H9 (cell line): Measurements from ENCODE around the gene SETDB2. TPM values are rescaled to one million over a fixed set of nuclear protein-coding genes. Genes with fewer than 3 reads are reported as not detected.

Experiments used
- DNase-seq: peaks from one replicate; pipeline ENCODE4 v3.0.0-alpha.2; 2017
- H2AFZ ChIP-seq: one replicate; pipeline ENCODE4 v1.6.1; 2013; ENCODE audit warnings: mild to moderate bottlenecking, low read length, control low read depth, moderate library complexity
- H2AK5ac ChIP-seq: 2 replicates; pipeline ENCODE4 v1.6.1; 2013; ENCODE audit warnings: low read length, control low read depth, mixed read lengths; ENCODE audit not compliant: insufficient read length
- H2BK120ac ChIP-seq: one replicate; pipeline ENCODE4 v1.6.1; 2013; ENCODE audit warnings: low read depth, mild to moderate bottlenecking, low read length, control low read depth, inconsistent platforms; ENCODE audit not compliant: poor library complexity, severe bottlenecking
- H2BK12ac ChIP-seq: 2 replicates; pipeline ENCODE4 v1.6.1; 2013; ENCODE audit warnings: low read length, control low read depth, mixed read lengths, low read depth; ENCODE audit not compliant: insufficient read length
- H2BK15ac ChIP-seq: 2 replicates; pipeline ENCODE4 v1.6.1; 2013; ENCODE audit warnings: low read depth, low read length, control low read depth
- H2BK20ac ChIP-seq: one replicate; pipeline ENCODE4 v1.6.1; 2013; ENCODE audit warnings: low read depth, mild to moderate bottlenecking, low read length, control low read depth, inconsistent platforms; ENCODE audit not compliant: poor library complexity, severe bottlenecking
- H2BK5ac ChIP-seq: 2 replicates; pipeline ENCODE4 v1.6.1; 2013; ENCODE audit warnings: low read length, control low read depth, mixed read lengths; ENCODE audit not compliant: insufficient read length
- H3K14ac ChIP-seq: 2 replicates; pipeline ENCODE4 v1.6.1; 2013; ENCODE audit warnings: low read length, control low read depth; ENCODE audit not compliant: insufficient read depth
- H3K18ac ChIP-seq: 2 replicates; pipeline ENCODE4 v1.6.1; 2013; ENCODE audit warnings: low read depth, mild to moderate bottlenecking, mixed read lengths, low read length, control low read depth; ENCODE audit not compliant: insufficient read length
- H3K23ac ChIP-seq: 2 replicates; pipeline ENCODE4 v1.6.1; 2013; ENCODE audit warnings: low read length, control low read depth, mixed read lengths, low read depth; ENCODE audit not compliant: insufficient read length
- H3K23me2 ChIP-seq: 2 replicates; pipeline ENCODE4 v1.6.1; 2013; ENCODE audit warnings: low read depth, mild to moderate bottlenecking, mixed read lengths, low read length, control low read depth; ENCODE audit not compliant: insufficient read length, poor library complexity, severe bottlenecking
- H3K27ac ChIP-seq: 2 replicates; pipeline ENCODE4 v1.5.1; 2013; ENCODE audit warnings: low read length, control low read depth, mixed read lengths, low read depth; ENCODE audit not compliant: insufficient read length
- H3K27me3 ChIP-seq: 2 replicates; pipeline ENCODE4 v1.6.1; 2013; ENCODE audit warnings: low read length, control low read depth, inconsistent platforms; ENCODE audit not compliant: insufficient read depth
- H3K4ac ChIP-seq: 2 replicates; pipeline ENCODE4 v1.6.1; 2013; ENCODE audit warnings: low read depth, mild to moderate bottlenecking, control low read depth, inconsistent platforms, low read length, moderate library complexity
- H3K4me1 ChIP-seq: 2 replicates; pipeline ENCODE4 v1.6.1; 2013; ENCODE audit warnings: low read length, control low read depth, inconsistent platforms; ENCODE audit not compliant: insufficient read depth
- H3K4me2 ChIP-seq: 2 replicates; pipeline ENCODE4 v1.6.1; 2013; ENCODE audit warnings: low read length, control low read depth, mixed read lengths; ENCODE audit not compliant: insufficient read length, insufficient read depth
- H3K56ac ChIP-seq: 2 replicates; pipeline ENCODE4 v1.6.1; 2013; ENCODE audit warnings: low read depth, mild to moderate bottlenecking, mixed read lengths, low read length, control low read depth; ENCODE audit not compliant: insufficient read length
- H3K79me1 ChIP-seq: 2 replicates; pipeline ENCODE4 v1.6.1; 2013; ENCODE audit warnings: low read depth, mild to moderate bottlenecking, moderate library complexity, low read length, control low read depth, inconsistent platforms; ENCODE audit not compliant: insufficient read depth, poor library complexity, severe bottlenecking
- H3K79me2 ChIP-seq: 2 replicates; pipeline ENCODE4 v1.6.1; 2013; ENCODE audit warnings: low read length, control low read depth, inconsistent platforms; ENCODE audit not compliant: insufficient read depth
- H3K9ac ChIP-seq: 2 replicates; pipeline ENCODE4 v1.6.1; 2013; ENCODE audit warnings: low read length, control low read depth, mixed read lengths; ENCODE audit not compliant: insufficient read length; ENCODE audit errors: extremely low read depth
- H3K9me3 ChIP-seq: one replicate; pipeline ENCODE4 v1.6.1; 2013; ENCODE audit warnings: low read depth, low read length, inconsistent platforms; ENCODE audit not compliant: control insufficient read depth
- H3T11ph ChIP-seq: one replicate; pipeline ENCODE4 v1.6.1; 2013; ENCODE audit warnings: mild to moderate bottlenecking, low read length, control low read depth, inconsistent platforms
- H4K20me1 ChIP-seq: one replicate; pipeline ENCODE4 v1.6.1; 2013; ENCODE audit not compliant: control insufficient read depth, insufficient read length, insufficient read depth
- H4K5ac ChIP-seq: 2 replicates; pipeline ENCODE4 v1.6.1; 2013; ENCODE audit warnings: low read depth, mild to moderate bottlenecking, mixed read lengths, low read length, control low read depth; ENCODE audit not compliant: insufficient read length
- H4K8ac ChIP-seq: replicated peaks from 2 replicates; pipeline ENCODE4 v1.6.1; 2013; ENCODE audit warnings: low read length, control low read depth, mixed read lengths, low read depth; ENCODE audit not compliant: insufficient read length
- H4K91ac ChIP-seq: 2 replicates; pipeline ENCODE4 v1.6.1; 2013; ENCODE audit warnings: low read depth, mild to moderate bottlenecking, moderate library complexity, mixed read lengths, low read length, control low read depth; ENCODE audit not compliant: insufficient read length
- H3K27ac Mint-ChIP-seq, 3 experiments: 2 replicates in 2 of 3; 3 replicates in 1 of 3; pipeline ENCODE4 v1.8.0; 2020 to 2021; ENCODE audit warnings: mixed read lengths in 3 of 3, mild to moderate bottlenecking in 1 of 3, moderate library complexity in 1 of 3
- H3K27me3 Mint-ChIP-seq: 2 replicates; pipeline ENCODE4 v1.8.0; 2021; ENCODE audit warnings: low read depth, mild to moderate bottlenecking, moderate library complexity, mixed read lengths
- H3K36me3 Mint-ChIP-seq, 3 experiments: 2 replicates in 2 of 3; 3 replicates in 1 of 3; pipeline ENCODE4 v1.8.0; 2020 to 2021; ENCODE audit warnings: low read depth in 3 of 3, mixed read lengths in 3 of 3; ENCODE audit not compliant: insufficient read depth in 1 of 3
- H3K4me1 Mint-ChIP-seq, 2 experiments: 2 replicates each; pipeline ENCODE4 v1.8.0; 2020; ENCODE audit warnings: mixed read lengths in 2 of 2
- H3K4me3 Mint-ChIP-seq, 2 experiments: 2 replicates in 1 of 2; 3 replicates in 1 of 2; pipeline ENCODE4 v1.8.0; 2020 to 2021; ENCODE audit warnings: mild to moderate bottlenecking in 2 of 2, mixed read lengths in 2 of 2, moderate library complexity in 1 of 2
- H3K9me3 Mint-ChIP-seq, 2 experiments: 2 replicates in 1 of 2; 3 replicates in 1 of 2; pipeline ENCODE4 v1.8.0; 2020; ENCODE audit warnings: mild to moderate bottlenecking in 2 of 2, mixed read lengths in 2 of 2, moderate library complexity in 1 of 2
- WGBS: extraction: QIAGEN DNeasy Blood & Tissue Kit; methylation state at CpG from one replicate; pipeline ENCODE4 v1.1.7; 2013; ENCODE audit warnings: missing lambda C conversion rate, low lambda C conversion rate, mixed read lengths; ENCODE audit not compliant: insufficient read length; ENCODE audit errors: extremely low coverage; 5-methylcytosine and 5-hydroxymethylcytosine counted together
- total RNA-seq: library from RNA; stranded (reverse); gene quantifications from 2 replicates; pipeline ENCODE4 v1.2.1, GENCODE V29; 2021
- TF ChIP-seq, protein P1 (sequence below): fragments of 200-600 bp; sonication (generic); conservative IDR thresholded peaks from 3 replicates; pipeline ENCODE4 v1.8.0; 2021; ENCODE audit warnings: antibody characterized with exemption, mild to moderate bottlenecking

The SETDB2 gene
- total RNA-seq, 1 experiment from 2014 or later, result 5.7 TPM

DNA sequence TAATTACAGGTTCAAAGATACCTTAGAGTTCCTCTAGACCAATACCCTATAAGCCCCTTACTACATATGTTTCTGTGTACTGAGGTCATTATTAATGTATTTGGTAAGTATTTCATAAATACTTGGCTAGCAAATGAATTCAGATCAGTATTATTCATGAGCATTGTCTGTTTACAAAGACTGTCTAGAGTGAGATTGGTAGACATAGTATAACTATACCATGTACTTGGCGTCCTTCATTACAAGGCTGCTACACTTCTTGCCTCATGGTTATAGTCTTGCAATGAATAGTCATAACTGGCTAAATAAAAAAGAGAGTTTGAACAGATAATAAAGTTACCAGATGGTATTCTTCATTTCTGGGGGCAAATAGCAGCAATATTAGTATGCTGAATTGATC, 12.1 kb downstream of the SETDB2 start:
- no peak overlapping the region for H2BK5ac ChIP-seq
- WGBS, result no CpG with 5 or more reads among the region's 1 CpG
- H4K5ac ChIP-seq, result no peak overlapping the region
- DNase-seq, result no peak
- no peak overlapping the region for H4K91ac ChIP-seq
- Mint-ChIP-seq H3K4me3 (no peak overlapping the region), H3K36me3 (peaks cover 2 to 7% (median 7%) of the 10 kb centered on the region in 3 experiments; a peak in 6 of 7 replicates), H3K4me1 (no peaks in the 10 kb centered on the region), H3K27me3 (no peaks in the 10 kb centered on the region), H3K9me3 (peaks cover under 1 to 1% of the 10 kb centered on the region in 2 experiments; a peak in 1 of 5 replicates), H3K27ac (no peak overlapping the region)
- H3K14ac ChIP-seq, result no peak overlapping the region
- H2AFZ ChIP-seq, result no peak overlapping the region
- H4K8ac ChIP-seq, result no peak overlapping the region
- TF ChIP-seq, protein P1, sequence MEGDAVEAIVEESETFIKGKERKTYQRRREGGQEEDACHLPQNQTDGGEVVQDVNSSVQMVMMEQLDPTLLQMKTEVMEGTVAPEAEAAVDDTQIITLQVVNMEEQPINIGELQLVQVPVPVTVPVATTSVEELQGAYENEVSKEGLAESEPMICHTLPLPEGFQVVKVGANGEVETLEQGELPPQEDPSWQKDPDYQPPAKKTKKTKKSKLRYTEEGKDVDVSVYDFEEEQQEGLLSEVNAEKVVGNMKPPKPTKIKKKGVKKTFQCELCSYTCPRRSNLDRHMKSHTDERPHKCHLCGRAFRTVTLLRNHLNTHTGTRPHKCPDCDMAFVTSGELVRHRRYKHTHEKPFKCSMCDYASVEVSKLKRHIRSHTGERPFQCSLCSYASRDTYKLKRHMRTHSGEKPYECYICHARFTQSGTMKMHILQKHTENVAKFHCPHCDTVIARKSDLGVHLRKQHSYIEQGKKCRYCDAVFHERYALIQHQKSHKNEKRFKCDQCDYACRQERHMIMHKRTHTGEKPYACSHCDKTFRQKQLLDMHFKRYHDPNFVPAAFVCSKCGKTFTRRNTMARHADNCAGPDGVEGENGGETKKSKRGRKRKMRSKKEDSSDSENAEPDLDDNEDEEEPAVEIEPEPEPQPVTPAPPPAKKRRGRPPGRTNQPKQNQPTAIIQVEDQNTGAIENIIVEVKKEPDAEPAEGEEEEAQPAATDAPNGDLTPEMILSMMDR, result no peak
- H4K20me1 ChIP-seq, result no peaks in the 10 kb centered on the region
- no peak overlapping the region for H2BK120ac ChIP-seq
- no peak overlapping the region for H2AK5ac ChIP-seq
- no peaks in the 10 kb centered on the region for H3K23me2 ChIP-seq
- H3K4me2 ChIP-seq, result no peak overlapping the region
- no peak overlapping the region for H3K27ac ChIP-seq
- H3K9ac ChIP-seq, result no peak overlapping the region
- no peak overlapping the region for H2BK12ac ChIP-seq
- H3K79me2 ChIP-seq, result no peaks in the 10 kb centered on the region
- no peak overlapping the region for H3K18ac ChIP-seq
- no peaks in the 10 kb centered on the region for H3K79me1 ChIP-seq
- H3K56ac ChIP-seq, result no peak overlapping the region
- no peak overlapping the region for H2BK20ac ChIP-seq
- H3K4me1 ChIP-seq, result no peaks in the 10 kb centered on the region
- no peak overlapping the region for H3K23ac ChIP-seq
- H3K4ac ChIP-seq, result no peak overlapping the region
- no peak overlapping the region for H3T11ph ChIP-seq
- H3K27me3 ChIP-seq, result no peaks in the 10 kb centered on the region
- H3K9me3 ChIP-seq, result no peaks in the 10 kb centered on the region
- H2BK15ac ChIP-seq, result no peak overlapping the region
